Raji (cell line): ENCODE measurements around the gene NRGN.
A peak's percentile ranks its signal among the peaks of the same experiment; 100 is the strongest.

Experiments
- POLR2A ChIP-seq: IDR thresholded peaks from 2 replicates; pipeline ENCODE4 v1.6.1; 2011; ENCODE audit warnings: low read depth, low read length, control low read depth; ENCODE audit not compliant: insufficient read depth

NRGN gene

GRCh38 chr11:124728134-124728533 is 11.6 kb upstream of the NRGN start:
- TF ChIP-seq POLR2A, result no peak

GRCh38 chr11:124729571-124729970 is 10.2 kb upstream of the NRGN start:
- TF ChIP-seq POLR2A, result no peak

GRCh38 chr11:124732230-124732629 is 7.5 kb upstream of the NRGN start:
- no peak for TF ChIP-seq POLR2A

- TF ChIP-seq POLR2A, result no peak
Measured at GRCh38 chr11:124736736-124737135, 3.0 kb upstream of the NRGN start.

GRCh38 chr11:124737638-124738305 is 2.0 kb upstream of the NRGN start:
- TF ChIP-seq POLR2A, result no peak

GRCh38 chr11:124738713-124739478 is 846 bp upstream of the NRGN start:
- no peak for TF ChIP-seq POLR2A

- no peak for TF ChIP-seq POLR2A
Measured at GRCh38 chr11:124740277-124740882, 638 bp downstream of the NRGN start.

GRCh38 chr11:124742555-124742954 is 2.8 kb downstream of the NRGN start:
- no peak for TF ChIP-seq POLR2A

GRCh38 chr11:124743050-124743449 is 3.3 kb downstream of the NRGN start:
- TF ChIP-seq POLR2A, result no peak

- no peak for TF ChIP-seq POLR2A
Measured at GRCh38 chr11:124745270-124745834, 5.6 kb downstream of the NRGN start.

GRCh38 chr11:124745835-124746620 is 6.3 kb downstream of the NRGN start:
- 0 out of 2 replicates have a peak, but pooled peaks have one; percentile 10 for TF ChIP-seq POLR2A

- TF ChIP-seq POLR2A, result peak; percentile 70
Measured at GRCh38 chr11:124746621-124747243, 7.0 kb downstream of the NRGN start.

- TF ChIP-seq POLR2A, result no peak
Measured at GRCh38 chr11:124747406-124748099, 7.8 kb downstream of the NRGN start.

GRCh38 chr11:124748100-124748418 is 8.3 kb downstream of the NRGN start:
- TF ChIP-seq POLR2A, result no peak

- no peak for TF ChIP-seq POLR2A
Measured at GRCh38 chr11:124748481-124749343, 9.0 kb downstream of the NRGN start.
